SKM-1 (cell line): ENCODE measurements around the gene ZNF692.
A peak's percentile ranks its signal among the peaks of the same experiment; 100 is the strongest.

ENCODE experiments used
- DNase-seq: peaks from one replicate; lab custom pipeline; 2025; ENCODE audit not compliant: unreplicated experiment; lab: John Stamatoyannopoulos, UW

Gene ZNF692

DNA sequence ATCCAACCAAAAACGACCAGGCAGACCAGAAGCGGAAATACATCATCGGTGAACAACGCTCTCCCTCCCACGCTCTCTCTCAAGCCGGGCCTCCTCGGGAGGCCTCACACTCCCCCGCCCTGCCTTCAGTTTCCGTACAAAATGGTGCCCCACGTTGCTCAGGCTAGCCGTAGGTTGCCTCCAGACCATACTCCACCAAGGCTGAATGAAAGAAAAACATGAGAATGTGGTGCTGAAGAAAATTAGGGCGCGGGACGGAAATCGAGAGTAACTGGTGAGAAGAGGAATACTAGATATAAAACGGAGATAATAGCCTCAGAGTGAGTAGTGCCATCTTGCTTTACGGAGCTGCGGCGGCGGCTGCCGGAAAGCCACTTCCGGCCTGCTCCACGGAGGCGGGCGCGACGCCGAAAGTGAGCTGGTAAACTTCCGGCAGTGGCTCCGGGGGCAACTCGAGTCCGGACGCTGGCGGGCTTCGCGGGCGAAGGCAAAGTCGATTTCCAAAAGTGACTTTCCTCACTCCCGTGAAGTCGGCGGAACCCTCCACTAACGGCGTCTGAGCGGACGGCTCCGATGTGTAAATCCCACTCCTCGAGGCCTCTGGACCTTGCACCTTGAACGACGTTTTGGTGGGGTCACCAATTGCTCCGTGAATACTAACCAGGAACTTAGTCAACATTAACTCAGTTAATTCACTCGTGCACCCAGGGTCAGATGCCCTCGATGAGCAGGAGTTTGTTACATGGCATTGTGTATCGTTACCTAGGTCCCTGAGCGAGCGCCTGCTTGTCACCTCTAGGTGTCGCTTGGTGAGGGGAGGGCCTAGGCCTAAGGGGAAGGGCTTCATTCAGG is 32.8 kb downstream of the ZNF692 start, which contains the start of gene SH3BP5L:
Gene SH3BP5L, minus strand, starts transcription at position 7 of the 852 bp plus-strand sequence. CDS start 980 bp downstream, outside the sequence.
- peak; percentile 98 for DNase-seq

DNA sequence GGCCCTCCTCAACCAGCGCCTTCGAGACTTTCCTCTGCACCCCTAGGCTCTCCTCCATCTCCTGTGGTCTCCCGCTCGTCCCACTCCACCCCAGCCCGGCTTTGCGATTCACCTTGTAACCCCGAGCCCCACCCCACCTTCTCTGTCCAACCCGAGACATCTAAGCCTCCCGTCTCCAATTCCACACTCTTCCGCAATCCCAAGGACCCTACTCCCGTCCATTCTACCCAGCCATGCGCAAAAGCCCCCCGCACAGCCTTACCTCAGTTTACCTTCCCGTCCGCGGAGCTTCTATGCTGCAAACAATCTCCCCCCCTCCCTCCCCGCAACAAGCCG is 33.3 kb downstream of the ZNF692 start:
- peak; percentile 66 for DNase-seq

- DNase-seq, result no peak
These were observed 33.7 kb downstream of the ZNF692 start for GRCh38 chr1:248825136-248825535.

GRCh38 chr1:248824701-248825100 is 34.2 kb downstream of the ZNF692 start:
- DNase-seq, result no peak

DNA sequence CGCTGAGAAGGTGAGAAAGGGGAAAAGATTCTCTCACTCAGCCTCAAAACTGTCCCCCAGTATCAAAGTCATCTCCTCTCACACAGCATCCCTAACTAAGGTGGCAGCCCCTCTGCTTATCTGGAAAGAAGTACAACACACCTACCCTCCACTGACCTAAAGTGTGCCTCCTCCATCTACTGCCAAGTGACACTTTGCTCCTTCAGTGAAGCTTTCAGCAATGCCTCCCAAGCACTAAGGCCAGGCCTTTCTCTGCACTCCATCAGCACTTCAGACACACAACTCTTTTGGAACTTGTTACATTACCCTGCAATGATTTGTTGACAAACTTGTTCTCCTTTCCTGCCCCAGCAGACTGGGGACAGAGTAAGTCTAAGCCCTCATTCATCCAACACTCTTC is 34.6 kb downstream of the ZNF692 start:
- no peak for DNase-seq

DNA sequence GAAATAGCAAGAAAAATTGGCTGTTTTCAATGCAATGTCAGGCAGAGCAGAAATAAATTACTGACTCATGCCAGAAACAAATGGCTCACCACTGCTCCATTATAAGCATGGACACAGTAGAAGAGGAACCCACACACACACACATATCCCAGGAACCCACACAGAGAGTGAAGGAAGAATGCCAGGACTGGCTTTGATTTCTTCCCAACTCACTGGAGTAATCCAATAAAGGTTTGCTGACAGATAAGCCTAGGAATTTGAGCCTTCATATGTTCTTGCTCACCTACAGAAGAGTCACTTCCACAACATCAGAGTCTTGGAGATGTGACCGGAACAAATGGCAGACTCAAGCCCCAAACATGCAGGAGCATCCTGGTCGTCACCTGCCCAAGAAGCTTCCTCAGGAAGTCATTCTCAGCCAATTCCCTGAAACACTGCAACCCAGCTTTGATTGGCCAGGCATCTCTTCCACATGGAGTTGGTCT is 35.3 kb downstream of the ZNF692 start:
- no peak for DNase-seq

GRCh38 chr1:248822148-248823032 is 36.5 kb downstream of the ZNF692 start:
- no peak for DNase-seq

DNA sequence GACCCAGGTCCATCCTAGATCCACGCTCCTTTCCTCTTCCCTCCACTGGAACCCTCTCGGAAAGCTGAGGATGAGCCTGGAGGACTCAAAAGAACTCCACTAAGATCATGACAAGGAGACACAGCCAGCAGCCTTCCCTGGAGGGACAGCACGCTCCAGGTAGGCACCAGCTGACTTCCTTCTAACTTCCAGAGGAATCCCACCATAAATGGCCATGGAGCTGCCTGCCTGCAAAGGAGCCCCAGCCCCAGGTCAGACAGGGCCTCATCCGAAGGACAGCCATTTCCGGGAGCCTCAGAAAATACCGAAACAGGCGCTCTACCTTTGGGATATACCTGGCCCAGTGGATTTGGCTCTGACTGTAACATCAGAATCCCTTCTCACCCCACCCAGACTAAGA is 37.2 kb downstream of the ZNF692 start:
- DNase-seq, result no peak

DNA sequence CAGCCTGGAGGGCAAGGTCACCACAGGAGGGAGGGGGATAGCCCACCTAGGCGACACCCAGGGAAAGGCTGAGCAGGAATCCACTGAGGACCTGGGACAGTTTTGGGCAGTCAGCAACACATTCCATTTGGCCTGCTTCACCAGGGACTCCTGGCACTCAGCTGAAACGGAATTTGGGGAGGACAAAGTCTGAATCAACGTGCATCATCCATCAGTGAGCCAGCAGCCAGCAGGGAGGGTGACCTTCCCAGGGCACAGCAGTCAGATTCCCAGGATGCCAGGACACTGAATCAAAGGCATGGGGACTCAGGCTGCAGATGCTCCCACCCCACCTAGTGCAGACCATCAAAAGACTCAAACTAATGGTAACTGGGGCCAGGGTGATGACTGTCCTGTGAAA is 37.8 kb downstream of the ZNF692 start:
- DNase-seq, result no peak

DNA sequence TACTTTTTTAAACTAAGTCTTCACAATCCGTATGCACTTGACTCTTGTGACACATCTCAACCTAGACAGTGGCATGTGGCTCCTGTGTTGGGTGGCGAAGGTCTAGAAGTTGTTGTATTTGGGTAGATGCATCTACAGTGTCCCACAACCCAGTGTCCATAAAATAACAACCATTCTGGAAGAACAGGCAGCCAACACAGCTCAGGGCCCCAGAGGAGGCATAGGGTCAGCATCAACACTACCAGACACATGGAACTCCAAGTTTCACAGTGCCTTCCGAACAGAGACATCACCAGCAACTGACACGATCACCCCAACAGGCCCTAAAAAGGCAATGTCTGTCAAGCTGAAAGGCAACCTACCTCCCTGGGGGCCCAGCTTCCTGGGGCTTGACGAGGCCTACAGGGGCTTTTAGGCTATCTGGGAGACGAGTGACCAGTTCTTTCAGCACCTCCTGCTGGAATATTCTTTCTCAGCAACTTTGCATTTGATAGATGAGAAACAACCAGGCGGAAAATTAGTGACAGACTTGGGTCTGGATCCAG is 38.8 kb downstream of the ZNF692 start:
- DNase-seq, result no peak

DNA sequence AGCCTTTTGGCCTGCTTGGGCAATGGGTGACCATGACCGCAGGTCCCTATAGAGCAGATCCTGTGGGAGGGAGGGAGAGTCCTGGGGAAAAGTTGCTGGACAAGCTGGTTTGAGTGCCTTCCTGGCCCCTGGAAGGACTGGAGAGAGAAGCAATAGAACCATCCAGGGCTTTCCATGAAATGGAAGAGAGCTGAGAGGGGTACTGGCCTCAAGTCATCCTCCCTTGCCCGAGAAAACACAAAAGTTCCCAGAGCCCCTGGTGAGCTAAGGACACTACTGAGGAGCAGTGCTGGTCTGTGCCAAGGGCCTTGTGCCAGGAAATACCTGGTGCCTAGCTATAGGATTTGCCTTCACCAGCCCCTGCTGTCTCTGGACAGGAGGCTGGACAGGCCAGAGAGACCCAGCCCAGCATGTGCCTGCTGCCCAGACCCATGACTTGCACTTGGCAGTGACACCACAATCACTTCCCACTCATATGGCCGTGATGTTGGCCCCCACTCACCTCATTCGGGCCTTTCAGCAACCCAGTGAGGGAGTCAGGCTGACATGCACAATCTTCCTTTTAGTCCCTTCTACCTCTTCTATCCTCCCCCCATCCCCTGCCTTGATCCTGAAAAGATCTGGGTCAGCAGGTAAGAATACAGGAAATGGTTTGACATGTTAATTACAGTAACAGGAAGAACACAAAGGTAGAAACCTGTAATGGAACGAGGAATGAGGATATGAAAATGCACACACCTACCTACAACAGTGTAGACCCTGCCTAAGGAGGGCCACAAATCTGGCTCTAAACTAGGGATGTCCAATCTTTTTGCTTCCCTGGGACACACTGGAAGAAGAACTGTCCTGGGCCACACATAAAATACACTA is 40.1 kb downstream of the ZNF692 start:
- no peak for DNase-seq

DNA sequence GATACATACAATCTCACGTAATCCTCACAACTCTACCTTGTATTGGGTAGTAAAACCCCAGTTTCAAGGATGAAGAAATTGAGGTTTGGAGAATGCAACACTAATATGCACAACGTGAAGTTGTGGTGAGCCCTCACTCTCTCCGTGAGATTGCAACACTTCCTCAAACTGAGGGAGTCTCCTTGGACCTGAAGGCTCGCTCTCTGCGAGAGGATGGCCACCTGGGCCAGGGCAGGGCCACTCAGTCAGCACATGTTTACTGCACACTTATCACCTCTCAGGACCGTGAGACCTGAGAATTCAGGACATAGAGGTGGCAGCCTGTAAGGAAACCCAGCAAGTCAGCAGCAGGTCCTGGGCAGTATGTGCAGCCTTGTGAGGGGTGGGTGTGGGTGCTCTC is 41.8 kb downstream of the ZNF692 start:
- peak; percentile 99 for DNase-seq

DNA sequence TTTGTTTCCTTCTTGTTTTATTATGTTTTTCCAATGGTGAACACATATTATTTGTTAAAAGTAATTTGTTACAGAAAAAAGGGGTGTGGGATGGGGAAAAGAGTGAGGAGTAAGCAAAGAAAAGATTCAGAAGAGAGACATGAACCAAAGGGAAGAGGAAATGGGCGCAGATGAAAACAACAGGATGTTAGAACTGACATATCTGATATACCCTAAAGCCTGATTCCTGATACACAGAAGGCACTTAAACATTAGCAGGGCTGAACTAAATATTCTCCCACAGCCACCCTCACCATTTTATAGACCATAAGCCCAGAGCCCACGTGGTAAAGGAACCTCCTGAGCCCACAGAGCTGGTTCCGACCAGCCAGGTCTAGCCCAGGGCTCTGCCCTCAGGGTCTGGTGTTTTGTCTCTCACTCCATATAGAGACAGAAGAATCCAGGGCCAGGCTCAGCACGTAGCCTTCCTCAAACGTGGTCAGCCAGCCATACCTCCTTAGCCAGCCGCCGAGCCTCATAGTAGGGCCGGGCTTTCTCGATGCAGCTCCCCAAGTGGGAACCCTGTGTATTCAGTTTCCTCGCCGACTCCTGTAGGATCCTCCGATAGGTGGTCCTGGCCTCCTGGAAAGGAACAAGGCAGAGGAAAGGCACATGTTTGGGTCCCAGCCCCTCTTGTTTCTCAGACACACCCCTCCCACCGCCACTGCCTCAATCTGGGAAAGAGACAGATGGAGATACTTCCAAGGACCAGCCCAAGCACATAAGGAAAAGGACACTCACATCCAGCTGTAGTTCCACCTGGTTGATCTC is 42.6 kb downstream of the ZNF692 start:
- no peak for DNase-seq

- DNase-seq, result no peak
These were observed 43.4 kb downstream of the ZNF692 start for GRCh38 chr1:248815407-248816034.

DNA sequence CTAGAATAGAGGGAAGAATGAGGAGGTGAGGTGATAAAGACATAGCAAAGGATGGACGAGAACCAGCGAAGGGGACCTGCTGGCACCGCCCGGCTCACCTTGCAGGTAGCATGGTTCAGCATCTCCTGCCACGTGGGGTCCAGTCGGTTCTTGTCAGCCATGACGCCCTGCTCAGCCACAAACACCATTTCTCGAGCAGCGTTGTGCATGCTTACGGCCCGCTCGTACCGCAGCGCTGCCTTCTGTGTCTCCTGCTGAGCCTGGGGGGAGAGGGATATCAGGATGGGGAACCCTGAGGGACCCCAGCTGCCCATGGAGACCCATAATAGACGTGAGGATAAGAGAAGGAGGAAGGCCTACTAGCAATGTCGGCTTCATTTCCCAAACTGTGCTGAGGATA is 44.5 kb downstream of the ZNF692 start:
- DNase-seq, result no peak

- no peak for DNase-seq
These were observed 45.3 kb downstream of the ZNF692 start for GRCh38 chr1:248813546-248813945.

- no peak for DNase-seq
These were observed 46.0 kb downstream of the ZNF692 start for GRCh38 chr1:248812736-248813425.

- no peak for DNase-seq
These were observed 47.1 kb downstream of the ZNF692 start for GRCh38 chr1:248811514-248812490.
